ENCODE results near the gene MINPP1.

DNA sequence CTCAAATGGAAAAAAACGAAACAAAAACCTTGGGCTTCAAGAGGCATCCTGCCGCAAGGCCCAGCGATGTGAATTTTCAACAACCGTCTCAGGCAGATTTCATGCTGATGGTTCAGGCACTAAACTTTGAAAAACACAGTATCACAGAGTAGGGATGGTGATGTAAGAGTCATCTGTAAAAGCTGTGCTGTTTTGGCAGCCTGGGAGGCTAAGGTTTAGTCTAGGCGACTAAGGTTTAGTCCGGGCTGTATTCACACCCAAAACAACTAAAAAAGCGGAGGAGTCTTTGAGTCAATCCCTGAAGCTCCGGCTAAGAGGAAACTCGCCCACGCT is 420 bp upstream of the MINPP1 start:
- TF ChIP-seq TEAD4 (CRISPR knock-in tag; IDR thresholded peaks at IDR 0.05), result no peak
- TF ChIP-seq, protein P1, sequence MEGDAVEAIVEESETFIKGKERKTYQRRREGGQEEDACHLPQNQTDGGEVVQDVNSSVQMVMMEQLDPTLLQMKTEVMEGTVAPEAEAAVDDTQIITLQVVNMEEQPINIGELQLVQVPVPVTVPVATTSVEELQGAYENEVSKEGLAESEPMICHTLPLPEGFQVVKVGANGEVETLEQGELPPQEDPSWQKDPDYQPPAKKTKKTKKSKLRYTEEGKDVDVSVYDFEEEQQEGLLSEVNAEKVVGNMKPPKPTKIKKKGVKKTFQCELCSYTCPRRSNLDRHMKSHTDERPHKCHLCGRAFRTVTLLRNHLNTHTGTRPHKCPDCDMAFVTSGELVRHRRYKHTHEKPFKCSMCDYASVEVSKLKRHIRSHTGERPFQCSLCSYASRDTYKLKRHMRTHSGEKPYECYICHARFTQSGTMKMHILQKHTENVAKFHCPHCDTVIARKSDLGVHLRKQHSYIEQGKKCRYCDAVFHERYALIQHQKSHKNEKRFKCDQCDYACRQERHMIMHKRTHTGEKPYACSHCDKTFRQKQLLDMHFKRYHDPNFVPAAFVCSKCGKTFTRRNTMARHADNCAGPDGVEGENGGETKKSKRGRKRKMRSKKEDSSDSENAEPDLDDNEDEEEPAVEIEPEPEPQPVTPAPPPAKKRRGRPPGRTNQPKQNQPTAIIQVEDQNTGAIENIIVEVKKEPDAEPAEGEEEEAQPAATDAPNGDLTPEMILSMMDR (IDR thresholded peaks at IDR 0.05), result no peak
- TF ChIP-seq PREB (CRISPR knock-in tag; IDR thresholded peaks at IDR 0.05; ENCODE audit: borderline replicate concordance), result no peak
- TF ChIP-seq FOXP1 (CRISPR knock-in tag; IDR thresholded peaks at IDR 0.05; ENCODE audit: borderline replicate concordance), result no peak
- no peak for TF ChIP-seq ATF2 (CRISPR knock-in tag; IDR thresholded peaks at IDR 0.05; ENCODE audit: borderline replicate concordance, low read depth)
- TF ChIP-seq, protein P2, sequence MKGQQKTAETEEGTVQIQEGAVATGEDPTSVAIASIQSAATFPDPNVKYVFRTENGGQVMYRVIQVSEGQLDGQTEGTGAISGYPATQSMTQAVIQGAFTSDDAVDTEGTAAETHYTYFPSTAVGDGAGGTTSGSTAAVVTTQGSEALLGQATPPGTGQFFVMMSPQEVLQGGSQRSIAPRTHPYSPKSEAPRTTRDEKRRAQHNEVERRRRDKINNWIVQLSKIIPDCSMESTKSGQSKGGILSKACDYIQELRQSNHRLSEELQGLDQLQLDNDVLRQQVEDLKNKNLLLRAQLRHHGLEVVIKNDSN (CRISPR knock-in tag; IDR thresholded peaks at IDR 0.05), result no peak
- TF ChIP-seq CREB1 (CRISPR knock-in tag; IDR thresholded peaks at IDR 0.05), result no peak
- no peak for TF ChIP-seq TP53 (CRISPR knock-in tag; IDR thresholded peaks at IDR 0.05)
- no peak for TF ChIP-seq ZBTB21 (CRISPR knock-in tag; IDR thresholded peaks at IDR 0.05; ENCODE audit: borderline replicate concordance)
- TF ChIP-seq, protein P3, sequence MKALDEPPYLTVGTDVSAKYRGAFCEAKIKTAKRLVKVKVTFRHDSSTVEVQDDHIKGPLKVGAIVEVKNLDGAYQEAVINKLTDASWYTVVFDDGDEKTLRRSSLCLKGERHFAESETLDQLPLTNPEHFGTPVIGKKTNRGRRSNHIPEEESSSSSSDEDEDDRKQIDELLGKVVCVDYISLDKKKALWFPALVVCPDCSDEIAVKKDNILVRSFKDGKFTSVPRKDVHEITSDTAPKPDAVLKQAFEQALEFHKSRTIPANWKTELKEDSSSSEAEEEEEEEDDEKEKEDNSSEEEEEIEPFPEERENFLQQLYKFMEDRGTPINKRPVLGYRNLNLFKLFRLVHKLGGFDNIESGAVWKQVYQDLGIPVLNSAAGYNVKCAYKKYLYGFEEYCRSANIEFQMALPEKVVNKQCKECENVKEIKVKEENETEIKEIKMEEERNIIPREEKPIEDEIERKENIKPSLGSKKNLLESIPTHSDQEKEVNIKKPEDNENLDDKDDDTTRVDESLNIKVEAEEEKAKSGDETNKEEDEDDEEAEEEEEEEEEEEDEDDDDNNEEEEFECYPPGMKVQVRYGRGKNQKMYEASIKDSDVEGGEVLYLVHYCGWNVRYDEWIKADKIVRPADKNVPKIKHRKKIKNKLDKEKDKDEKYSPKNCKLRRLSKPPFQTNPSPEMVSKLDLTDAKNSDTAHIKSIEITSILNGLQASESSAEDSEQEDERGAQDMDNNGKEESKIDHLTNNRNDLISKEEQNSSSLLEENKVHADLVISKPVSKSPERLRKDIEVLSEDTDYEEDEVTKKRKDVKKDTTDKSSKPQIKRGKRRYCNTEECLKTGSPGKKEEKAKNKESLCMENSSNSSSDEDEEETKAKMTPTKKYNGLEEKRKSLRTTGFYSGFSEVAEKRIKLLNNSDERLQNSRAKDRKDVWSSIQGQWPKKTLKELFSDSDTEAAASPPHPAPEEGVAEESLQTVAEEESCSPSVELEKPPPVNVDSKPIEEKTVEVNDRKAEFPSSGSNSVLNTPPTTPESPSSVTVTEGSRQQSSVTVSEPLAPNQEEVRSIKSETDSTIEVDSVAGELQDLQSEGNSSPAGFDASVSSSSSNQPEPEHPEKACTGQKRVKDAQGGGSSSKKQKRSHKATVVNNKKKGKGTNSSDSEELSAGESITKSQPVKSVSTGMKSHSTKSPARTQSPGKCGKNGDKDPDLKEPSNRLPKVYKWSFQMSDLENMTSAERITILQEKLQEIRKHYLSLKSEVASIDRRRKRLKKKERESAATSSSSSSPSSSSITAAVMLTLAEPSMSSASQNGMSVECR (CRISPR knock-in tag; IDR thresholded peaks at IDR 0.05; ENCODE audit: borderline replicate concordance), result no peak
- no peak for TF ChIP-seq MAX (CRISPR knock-in tag; IDR thresholded peaks at IDR 0.05)
- no peak for TF ChIP-seq SMAD3 (CRISPR knock-in tag; IDR thresholded peaks at IDR 0.05; ENCODE audit: borderline replicate concordance)

All from WTC11 (cell line).